ENCODE data around the gene DGKI.

The DGKI gene

DNA sequence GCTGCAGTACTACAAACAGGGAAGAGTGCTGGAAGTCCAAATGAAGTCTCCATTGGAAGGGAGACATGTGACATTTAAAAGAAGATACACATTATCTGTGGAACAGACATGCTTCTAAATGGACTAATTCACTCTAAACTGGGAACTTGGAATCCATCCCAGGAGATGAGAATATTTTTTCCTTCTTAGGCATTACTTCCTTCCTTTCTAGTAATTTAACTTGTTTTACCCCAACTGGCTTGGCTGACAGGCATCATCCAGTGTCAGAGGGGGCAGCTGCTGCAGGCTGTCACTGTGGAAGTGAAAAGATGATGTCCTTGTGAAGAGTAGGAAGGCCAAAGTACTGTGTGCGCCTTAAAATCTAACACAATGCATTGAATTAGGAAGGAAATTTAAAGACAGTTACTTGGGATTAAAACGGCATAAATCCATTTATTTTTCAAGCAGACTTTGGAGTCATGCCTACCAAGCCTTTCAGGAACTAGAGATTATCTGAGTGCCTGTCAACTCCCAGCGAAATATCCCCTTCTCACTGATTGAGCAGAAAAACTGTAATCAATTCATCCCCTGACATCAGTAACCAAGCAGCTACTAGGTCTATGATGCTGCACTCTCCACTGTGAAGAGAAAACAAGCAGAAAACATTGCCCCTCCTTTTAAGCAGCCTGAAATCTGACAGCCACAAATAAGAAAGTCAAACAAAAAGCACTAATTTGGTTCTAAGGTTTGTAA lies 161.2 kb downstream of the DGKI start:
- DNase-seq (ENCODE audit: low read depth in 2 of 2): no peak

DNA sequence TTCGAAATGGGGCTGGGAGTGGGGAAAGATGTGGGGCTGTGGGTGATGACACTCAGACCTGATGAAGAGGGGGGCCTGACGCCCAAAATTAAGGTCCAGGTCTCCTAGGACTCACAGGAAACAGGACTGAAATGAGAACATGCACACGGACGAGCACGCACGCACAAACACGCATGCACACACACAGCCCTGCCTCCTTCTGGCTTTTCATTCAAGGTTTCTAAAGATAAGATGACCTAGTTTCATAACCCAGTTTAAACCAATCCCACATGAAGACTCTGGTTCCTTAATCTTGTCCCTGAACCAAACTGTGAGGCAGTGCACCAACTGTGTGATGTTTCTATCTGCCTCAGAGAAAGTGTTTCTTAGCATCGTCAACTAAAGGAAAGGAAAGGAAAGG lies 162.0 kb downstream of the DGKI start:
- no peak for DNase-seq (ENCODE audit: low read depth in 2 of 2)

DNA sequence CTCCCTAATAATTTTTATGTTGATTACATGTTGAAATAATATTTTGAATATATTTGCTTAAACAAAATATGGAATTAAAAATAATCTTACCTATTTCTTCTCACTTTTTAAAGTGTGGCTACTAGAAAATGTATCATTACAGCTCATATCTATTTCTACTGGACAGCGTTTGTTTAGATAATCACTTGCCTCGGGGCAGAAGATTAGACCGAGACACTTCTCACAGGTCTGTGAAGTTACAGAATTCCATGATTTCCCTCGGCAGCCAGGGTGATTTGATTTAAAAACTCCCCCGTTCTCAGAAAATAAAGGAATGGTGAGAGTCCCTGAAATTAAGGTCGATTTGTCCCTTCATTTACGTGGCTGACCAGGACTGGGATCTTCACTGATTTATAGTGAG lies 162.5 kb downstream of the DGKI start:
- no peak for DNase-seq (ENCODE audit: low read depth in 2 of 2)

DNA sequence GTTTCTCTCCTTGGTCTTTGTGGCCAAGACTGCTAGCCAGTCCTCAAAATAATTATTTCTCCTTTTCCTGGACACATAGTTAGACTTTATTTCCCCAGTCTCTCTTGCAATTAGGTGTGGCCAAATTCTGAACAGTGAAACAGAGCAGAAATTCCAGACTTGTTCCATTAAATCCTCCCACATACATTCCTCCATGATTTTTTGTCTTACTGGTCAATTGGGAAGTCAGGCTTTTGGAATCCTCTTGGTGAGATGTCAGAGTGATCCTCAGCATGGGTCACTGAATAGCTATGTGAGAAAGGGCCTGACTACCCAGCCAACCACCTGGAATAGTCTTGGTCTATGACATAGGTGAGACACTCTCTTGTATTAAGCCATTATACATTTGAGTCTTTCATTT lies 164.2 kb downstream of the DGKI start:
- DNase-seq (ENCODE audit: low read depth in 2 of 2): no peak

DNA sequence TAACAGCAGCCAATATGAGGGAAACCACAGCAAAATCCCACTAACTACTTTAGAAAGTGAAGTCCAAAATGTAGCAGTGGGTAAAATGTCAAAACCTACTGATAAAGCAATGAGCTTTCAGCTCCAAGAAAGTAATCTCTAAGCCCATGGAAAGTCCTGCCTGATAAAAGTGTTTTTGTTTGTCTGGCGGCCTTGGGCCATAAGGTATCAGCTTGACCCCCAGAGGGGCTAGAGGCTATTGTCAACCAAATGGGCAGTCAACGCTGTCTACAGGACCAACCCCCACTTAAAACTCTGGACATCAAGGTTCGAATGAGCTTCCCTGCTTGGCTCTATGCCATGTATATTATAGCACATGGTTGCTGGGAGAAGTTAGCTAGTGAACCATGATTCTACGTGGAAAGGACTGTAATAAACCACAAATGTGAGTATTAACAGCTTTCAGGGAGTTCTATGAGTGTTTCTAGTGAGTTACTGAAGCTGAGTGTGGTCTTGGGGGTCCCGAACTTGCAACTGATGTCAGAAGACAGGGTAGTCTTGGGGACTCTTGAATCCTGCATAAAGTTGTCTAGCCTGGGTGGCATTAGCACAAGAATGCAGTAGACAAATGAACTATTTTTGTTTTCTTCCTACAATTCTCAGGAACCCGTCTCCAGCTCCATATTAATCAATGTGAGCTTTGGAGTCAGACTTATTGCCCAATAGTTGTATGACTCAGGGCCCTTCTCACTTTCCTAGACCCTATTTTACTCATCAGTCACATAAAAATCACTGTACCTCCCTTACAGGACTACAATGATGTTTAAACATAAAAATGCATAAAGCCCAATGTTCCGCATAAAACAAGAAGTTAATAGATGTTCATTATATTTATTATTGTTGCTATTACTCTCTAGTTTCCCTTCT lies 164.9 kb downstream of the DGKI start:
- no peak for DNase-seq (ENCODE audit: low read depth in 2 of 2)

DNA sequence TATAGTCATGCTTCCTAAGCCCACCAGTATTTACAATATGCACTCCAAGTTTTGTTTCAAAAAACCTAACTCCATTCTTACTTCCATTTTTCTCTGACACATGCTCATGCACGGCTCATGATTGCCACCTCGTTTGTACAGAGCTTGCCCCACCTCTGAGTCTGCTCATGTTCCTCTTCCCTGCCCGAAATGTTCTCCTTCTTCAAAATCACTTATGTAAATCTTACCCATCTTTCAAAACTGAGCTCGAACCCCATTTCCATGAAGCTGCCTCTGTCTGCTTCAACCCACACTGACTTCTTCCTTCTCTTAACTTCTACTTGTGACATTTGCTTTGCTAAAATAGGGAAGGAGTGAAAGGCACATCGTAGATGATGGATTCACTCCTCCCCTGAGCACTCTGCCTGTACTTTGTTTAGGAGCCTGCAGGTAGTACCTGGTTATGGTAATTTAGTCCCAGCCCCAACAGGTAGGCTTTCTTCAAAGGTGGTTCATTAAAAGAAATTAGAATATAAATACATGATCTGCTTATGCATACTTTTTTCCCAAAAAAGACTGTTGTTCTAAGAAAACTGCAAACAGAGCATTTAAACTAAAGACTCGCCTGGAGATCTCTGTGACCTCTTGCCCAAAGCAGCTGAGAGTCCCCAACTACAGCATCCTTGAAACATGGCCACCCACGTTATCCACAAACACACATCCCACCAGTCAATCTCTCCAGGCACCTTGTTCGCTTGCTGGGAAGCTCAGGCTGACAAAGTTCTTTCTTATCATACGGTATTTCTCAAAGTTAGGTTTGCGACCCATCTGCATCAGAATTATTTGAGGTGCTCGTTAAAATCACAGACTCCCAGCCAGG lies 172.0 kb downstream of the DGKI start:
- no peak for DNase-seq (ENCODE audit: low read depth in 2 of 2)

DNA sequence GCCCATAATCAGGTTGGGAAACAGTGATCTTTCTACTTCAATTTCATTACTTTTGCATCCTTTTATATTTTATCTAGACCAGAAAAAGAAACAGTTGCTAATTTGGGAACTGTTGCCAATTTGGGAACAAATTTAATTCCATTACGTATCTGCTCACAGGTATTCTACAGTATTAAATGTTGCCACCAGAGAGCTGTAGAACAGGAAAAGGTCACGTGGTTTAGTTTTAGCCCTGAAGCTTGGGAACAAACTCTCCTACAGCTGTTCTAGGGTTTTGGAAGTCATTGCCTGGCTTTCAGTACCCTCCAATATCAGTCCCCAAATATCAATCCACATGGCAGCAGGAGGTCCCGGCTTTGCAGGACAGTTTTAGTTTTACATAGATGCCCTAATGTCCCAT lies 172.7 kb downstream of the DGKI start:
- DNase-seq (ENCODE audit: low read depth in 2 of 2): no peak

DNA sequence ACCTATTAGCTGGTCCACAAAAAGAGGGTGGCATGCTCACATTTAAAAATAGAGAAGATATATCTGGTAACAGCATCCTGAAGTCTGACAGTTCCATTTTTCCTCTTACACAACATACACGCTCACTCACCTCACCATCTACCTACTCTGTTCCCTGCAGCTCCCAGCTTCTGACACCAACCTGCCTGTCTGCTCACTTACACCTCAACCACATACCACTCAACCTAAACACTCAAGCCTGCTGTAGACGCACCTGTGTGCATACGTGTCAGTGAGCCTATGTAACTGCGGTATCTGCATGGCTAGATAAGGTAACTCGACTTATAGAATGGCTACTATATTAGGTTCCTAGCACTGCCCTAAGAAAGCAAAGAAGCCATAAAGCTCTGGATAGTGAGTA lies 174.9 kb downstream of the DGKI start:
- DNase-seq (ENCODE audit: low read depth in 2 of 2): no peak

DNA sequence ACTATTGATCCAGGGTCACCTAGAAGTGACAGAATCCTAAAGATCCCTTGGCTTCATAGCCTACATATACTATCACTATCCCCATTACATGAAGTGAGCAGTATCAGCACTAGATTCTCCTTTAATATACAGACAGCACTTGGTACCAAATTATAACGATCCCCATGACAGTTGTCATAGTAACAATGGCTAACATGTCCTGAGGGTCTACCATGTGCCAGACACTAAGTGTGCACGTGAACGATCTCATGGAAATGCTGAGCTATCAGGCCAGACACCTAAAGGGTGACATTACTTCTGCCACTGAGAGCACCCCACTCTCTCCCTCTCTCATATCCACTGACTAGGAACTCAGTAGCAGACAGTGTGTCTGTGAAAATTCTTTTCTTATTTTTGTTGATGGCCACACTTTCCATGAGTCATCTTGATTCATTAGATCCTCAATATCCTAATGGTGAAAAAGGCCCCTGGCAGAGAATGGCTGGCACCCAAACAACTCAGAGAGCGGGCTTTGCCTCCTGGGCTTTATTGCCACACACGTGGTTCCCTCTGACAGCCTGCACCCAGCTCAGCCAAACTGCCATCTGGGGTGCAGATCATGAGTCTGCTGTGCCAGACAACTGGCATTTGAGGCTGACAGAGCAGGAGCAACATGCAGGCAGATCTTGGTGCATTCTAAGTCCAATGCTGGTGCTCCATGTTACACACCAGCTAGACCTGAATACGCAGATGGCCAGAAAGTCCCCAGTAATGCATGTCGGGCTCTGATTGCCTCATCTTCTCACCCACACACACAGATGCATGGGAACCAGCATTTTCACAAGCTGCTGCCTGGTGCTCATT lies 176.3 kb downstream of the DGKI start:
- DNase-seq (ENCODE audit: low read depth in 2 of 2): no peak

DNA sequence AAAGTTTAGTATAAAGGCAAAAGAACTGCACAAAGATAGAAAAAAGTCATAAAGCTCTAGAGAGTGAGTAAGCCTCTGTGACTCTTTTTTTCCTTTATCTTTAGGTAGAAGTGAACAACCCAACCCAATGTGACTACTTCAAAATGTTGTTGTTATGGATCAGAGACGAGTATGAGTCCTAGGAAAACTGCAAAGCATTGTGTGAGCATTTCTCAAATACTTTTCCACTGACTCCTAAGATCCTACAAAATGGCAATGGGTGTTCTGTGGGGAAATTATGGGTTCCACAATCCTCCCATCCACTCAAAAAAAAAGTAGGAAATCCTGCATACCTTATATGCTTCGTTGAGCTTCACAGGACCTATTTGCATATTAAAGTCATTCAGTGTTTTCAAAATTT lies 177.1 kb downstream of the DGKI start:
- DNase-seq (ENCODE audit: low read depth in 2 of 2): no peak

DNA sequence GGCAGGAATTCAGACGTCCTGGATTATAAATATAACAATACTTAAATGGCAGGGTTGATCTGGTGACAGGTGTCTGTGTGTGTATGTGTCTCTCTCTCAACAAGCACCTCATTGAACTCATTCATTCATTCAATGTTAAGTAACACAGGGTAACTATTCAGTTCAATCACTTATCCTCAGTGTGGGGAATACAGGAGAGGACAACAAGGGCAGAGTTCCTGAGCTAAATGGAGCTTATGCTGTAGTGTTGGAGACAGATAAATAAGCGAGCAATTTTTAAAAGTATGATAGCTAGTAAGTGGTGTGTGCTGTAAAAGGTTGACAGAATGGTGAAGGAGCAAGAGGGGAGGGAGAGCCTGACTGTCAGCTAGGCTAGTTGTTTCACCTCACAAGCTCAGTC lies 178.4 kb downstream of the DGKI start:
- no peak for DNase-seq (ENCODE audit: low read depth in 2 of 2)

DNA sequence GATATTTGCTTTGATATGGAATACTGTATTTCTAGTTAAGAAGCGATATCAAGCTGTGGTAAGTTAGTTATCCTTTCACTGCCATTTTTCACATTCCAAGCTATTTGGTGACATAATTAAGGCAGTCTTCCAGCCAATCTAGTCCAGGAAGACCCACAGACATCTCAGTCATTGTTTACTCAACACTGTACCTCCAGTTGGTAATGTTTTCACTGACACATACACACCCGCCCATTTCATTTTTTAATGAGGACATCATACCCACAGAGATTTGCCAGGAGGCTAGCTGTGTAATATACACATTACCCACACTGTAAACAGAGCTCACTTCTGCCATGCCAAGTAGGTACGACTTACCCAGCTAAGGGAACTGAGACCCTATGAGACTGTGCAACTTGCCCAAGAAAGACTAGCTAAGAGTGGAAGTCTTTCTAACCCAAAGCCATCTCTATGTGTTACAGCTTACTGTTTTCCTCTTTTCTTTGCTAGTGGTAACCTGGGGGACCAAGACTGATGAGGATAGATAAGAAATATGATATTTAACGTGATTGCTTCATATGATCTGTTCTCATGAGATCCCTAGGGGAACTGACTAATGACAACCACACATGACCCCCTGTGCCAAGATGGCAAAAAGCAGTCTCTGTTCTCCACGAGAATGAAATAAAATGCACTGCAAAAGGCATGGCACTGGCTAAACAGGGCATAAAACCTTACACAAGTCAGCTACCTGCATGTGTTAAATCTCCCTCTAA lies 179.0 kb downstream of the DGKI start:
- DNase-seq (ENCODE audit: low read depth in 2 of 2): no peak

DNA sequence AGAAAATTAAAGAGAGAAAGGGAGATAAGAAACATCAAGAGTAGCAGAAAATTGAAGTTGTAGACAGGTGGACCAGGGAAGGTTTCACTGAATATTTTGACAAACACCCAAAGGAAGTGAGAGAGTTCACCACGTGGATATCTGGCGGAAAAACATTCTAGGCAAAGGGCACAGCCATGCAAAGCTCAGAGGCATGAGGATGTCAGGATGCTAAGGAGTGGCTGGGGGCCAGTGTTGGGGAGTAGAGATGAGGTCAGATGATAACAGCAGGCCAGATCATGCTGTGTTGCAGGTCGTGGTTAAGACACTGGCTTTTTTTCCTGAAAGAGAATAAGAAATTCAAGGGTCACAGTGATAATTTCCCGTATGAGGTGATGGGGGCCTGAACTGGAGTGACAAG lies 181.9 kb downstream of the DGKI start:
- no peak for DNase-seq (ENCODE audit: low read depth in 2 of 2)

DNA sequence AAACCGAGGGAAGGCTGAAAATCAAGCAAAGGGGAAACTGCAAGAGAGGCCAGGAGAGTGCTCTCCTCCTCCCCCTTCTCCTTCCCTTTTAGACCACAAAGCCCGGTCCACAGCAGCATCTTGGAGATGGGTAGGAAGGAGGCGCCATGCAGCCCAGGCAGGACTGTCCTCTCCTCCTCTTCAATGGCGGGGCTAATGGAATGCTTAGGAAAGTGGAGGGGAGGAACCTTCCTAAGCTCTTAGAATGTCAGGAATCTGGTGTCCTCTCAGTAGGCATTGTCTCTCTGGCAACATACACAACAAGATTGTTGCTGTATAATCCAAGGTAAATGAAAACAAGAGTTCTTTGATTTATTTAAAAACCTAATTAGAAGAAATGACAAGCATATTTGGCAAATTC lies 185.1 kb downstream of the DGKI start:
- DNase-seq (ENCODE audit: low read depth in 2 of 2): no peak

DNA sequence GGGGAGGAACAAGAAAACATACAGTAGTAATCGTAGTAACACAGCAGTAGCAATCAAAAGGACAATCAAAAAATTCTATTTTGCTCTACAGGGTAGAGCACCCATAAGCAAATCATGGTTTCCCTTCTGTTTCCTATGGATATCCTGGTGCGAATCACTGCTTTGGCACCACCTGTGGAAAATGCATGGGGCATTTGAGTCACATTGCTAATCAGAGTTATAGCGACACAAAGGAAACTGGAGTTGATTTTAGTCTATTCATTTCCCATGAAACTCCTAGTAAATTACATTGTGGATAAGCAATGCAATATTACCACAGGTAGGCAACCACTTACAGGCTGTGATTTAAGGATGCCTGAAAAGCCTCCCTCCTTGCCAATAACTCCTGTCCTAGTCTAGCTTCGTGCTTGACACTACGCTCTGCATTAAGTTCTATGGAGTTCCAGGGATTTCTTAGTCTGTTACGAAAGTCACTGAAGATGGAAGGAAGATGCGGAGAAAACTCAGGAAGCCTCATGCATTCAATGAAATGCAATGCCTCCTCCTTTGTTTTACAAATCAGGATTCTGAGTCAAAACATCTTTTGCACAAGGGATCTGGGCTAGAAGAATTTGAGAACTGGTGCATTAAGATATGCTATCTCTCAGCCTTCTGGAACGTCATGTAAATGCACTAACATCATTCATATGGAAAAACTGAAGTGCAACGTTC lies 188.4 kb downstream of the DGKI start:
- no peak for DNase-seq (ENCODE audit: low read depth in 2 of 2)

DNA sequence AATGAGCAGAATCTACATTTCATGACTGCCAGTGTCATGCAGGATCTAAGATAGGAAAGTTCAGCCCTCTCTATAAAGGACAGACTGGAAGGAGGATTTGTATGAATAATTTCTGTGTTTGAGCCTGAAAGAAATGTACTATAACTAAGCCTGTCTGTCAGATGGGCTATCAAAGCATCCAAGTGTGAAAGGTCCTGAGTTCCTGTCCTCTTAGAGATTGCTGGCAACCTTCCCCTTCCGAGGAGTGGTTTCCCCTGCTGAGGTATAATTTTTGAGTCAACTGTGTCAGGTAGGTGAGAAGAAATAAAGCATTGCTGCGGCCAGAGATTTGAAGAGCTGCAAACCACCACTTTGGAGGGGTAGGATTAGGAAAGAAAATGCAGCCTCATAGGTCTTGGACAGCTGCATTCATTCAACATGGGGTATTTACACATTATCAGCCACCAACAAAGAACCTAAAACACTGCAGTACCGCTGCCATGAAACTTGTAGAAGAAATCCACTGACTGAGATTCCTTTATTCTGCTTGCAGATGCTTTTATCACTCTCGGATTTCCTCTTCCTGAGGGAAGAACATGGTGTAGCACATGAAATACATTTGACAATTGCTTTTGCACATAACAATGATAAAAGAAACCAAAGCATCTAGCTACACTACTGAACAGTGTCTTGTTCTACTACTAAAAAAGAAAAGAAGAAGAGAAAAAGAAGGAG lies 189.1 kb downstream of the DGKI start:
- DNase-seq (ENCODE audit: low read depth in 2 of 2): no peak

DNA sequence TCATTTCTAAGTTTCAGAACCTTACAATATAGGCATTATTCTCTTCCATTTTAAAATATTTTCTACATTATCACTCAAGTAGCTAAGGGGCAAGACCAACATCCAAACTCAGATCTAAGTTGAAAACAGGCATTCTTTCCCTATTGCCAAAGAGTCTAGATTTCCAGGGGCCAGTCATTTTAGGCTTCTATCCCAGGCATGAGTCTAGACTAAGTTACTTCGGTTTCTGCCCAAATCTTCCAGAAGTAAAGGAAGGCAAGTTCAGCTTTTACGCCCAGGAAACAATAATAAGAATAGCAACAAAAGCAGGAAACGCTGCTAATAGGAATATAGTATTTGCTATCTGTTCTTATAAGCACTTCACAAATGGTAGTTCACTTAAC lies 189.9 kb downstream of the DGKI start:
- DNase-seq (ENCODE audit: low read depth in 2 of 2): no peak

DNA sequence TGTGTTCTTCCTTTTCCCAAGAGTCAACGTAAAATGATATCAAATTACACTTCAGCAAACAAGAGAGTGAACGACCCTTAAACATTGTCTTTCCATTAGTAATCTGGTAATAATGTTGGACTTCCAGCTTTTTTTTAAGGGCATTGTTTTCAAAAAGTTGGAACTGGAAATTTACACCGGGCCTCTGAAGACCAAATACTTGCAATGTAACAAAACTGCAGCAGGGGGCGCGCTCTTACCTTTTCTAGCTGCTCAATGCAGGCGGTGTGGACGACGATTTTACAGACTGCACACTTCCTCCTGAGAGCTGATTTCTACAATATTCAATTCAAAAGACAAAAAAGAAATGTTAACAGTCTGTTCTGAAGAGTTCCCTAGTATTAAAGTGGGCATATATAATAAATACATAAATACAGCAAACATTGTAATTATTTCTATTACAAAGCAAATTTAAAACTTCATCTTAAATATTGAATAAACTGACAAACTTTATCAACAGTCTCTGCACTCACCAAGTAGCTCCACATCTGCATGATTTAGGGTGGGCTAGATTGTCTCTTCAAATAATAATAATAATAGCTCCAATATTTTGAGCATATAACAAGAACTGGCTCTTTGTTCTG lies 190.4 kb downstream of the DGKI start:
- peak in 1 of 2 donors; percentile 12 for DNase-seq (ENCODE audit: low read depth in 2 of 2)

DNA sequence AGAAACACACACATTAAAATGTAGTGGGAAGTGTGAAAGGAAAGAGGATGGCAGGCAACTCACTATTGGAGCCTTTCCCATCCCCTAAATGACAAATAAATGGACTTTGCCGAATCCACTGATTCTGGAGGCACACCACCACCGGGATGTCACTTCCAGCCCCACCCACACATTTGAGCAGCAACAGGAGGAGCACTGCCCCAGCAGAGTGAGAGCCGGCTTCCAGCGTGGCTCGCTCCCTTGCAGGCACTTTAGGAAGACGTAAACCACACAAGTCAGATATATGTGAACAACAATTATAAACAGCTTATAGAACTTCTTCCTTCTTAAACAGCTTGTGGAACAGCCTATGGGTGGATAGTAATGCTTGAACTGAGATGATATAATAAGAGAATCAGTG lies 191.0 kb downstream of the DGKI start:
- DNase-seq (ENCODE audit: low read depth in 2 of 2): no peak

All from stimulated activated CD8-positive, alpha-beta memory T cell treated with anti-CD3 and anti-CD28 coated beads, Interleukin-2, amount 100 ng/mL, for 1 hour (primary cell).